ENCODE results near the gene AFAP1L1.

The AFAP1L1 gene

GRCh38 chr5:149288436-149288835 is 16.8 kb downstream of the AFAP1L1 start:
- no peak for DNase-seq

GRCh38 chr5:149289301-149289700 is 17.6 kb downstream of the AFAP1L1 start:
- no peak for DNase-seq

- no peak for DNase-seq
These were observed 23.5 kb downstream of the AFAP1L1 start for GRCh38 chr5:149294872-149295829.

- no peak for DNase-seq
These were observed 25.8 kb downstream of the AFAP1L1 start for GRCh38 chr5:149297340-149298025.

- DNase-seq = no peak
These were observed 26.5 kb downstream of the AFAP1L1 start for GRCh38 chr5:149298163-149298562.

- no peak for DNase-seq
These were observed 27.3 kb downstream of the AFAP1L1 start for GRCh38 chr5:149298842-149299404.

- no peak for DNase-seq
These were observed 27.9 kb downstream of the AFAP1L1 start for GRCh38 chr5:149299451-149300054.

GRCh38 chr5:149300441-149300840 is 28.8 kb downstream of the AFAP1L1 start:
- no peak for DNase-seq

GRCh38 chr5:149301049-149301743 is 29.5 kb downstream of the AFAP1L1 start:
- DNase-seq = no peak

GRCh38 chr5:149301744-149302380 is 30.2 kb downstream of the AFAP1L1 start:
- DNase-seq = no peak

GRCh38 chr5:149302641-149303040 is 31.0 kb downstream of the AFAP1L1 start:
- DNase-seq = no peak

GRCh38 chr5:149303210-149303609 is 31.6 kb downstream of the AFAP1L1 start:
- no peak for DNase-seq

GRCh38 chr5:149304195-149305078 is 32.8 kb downstream of the AFAP1L1 start:
- no peak for DNase-seq

- DNase-seq = no peak
These were observed 37.7 kb downstream of the AFAP1L1 start for GRCh38 chr5:149309354-149309753.

- no peak for DNase-seq
These were observed 38.8 kb downstream of the AFAP1L1 start for GRCh38 chr5:149310488-149310887.

- no peak for DNase-seq
These were observed 39.4 kb downstream of the AFAP1L1 start for GRCh38 chr5:149310947-149311658.

- DNase-seq = no peak
These were observed 41.6 kb downstream of the AFAP1L1 start for GRCh38 chr5:149313151-149313841.

GRCh38 chr5:149314571-149315111 is 43.0 kb downstream of the AFAP1L1 start:
- DNase-seq = no peak

- DNase-seq = no peak
These were observed 44.1 kb downstream of the AFAP1L1 start for GRCh38 chr5:149315753-149316152.

Measured in CD4-positive, alpha-beta T cell treated with Interleukin-15 for 1 hour (primary cell).